NCI-H187 (cell line): ENCODE data around the gene MEAK7.
"Not testable (repeated sequence)": the region's sequence is repeated elsewhere in the genome, so short reads cannot be mapped to it uniquely, and the experiment has no call there.

Experiments
- DNase-seq, 2 experiments: peaks; one replicate each; lab custom pipeline; 2025; lab: John Stamatoyannopoulos, UW

MEAK7 gene

DNA sequence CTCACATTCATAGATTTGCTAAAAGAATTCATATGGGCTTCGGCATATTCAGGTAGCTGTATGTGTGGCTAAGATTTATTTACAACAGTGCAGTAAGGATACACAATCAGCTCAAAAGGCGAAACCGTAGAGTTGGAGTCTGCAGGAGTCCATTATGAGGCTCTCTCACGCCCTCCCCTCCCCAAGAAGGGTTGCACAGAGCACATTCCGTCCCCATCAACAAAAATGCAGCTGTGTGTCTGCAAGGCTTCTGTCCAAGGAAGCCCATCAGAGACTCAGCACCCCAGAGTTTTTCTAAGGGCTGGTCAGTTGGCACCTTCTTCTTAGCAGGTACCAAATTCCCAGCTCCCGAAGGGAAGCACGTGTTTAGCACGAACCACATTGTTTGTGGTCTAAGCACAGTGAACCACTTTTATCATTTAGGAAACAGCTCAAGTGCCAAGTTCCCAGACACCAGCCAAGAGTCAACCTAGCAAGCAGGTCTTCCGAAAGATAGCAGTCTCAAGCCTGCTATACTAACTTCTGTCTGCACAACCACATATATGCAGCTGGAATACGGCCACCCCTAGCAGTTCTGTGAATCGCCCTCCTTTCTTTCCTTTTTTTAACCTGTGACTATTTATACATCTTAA lies 28.5 kb upstream of the MEAK7 start:
- DNase-seq: no peak

DNA sequence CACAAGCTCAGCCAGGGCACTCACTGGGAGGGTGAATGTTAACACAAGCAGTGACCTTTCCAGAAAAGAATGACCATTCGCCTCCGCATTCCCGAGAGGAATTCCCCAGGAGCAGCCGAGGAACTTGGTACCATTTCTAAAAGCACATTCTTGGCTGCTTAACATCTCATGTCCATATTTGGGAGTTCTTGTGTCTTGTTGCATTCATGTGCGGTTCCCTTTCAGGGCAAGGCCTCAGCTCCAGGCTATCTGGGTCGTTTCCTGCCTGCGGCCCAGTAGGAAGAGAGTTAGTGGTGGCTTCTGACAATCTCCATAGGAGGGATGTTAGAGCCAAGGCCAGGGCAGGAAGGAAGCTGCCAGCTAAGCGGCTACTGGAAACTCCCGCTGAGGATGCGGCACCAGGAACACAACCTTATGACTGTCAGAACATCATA lies 27.8 kb upstream of the MEAK7 start:
- no peak for DNase-seq

DNA sequence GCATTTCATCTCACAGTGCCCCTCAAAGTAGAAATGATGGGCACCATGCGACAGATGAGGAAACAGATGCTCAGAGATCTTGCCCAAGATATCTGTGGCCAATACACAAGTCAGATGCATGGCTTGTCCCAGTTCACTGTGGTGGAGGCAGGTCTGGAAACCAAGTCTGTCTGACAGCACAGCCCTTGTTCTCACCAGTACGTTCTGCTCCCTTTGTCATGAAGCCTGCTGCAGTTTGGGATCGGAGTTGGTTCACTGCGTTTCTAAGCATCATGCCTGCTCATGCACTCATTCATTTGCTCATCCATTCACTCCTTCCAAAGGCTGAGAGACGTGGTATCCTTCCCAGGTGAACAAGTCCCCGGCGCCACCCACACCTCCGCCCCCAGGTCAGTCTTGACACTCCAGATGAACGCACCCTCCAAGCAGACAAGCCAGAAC lies 27.2 kb upstream of the MEAK7 start:
- peak; percentile 35 to 36 for DNase-seq

DNA sequence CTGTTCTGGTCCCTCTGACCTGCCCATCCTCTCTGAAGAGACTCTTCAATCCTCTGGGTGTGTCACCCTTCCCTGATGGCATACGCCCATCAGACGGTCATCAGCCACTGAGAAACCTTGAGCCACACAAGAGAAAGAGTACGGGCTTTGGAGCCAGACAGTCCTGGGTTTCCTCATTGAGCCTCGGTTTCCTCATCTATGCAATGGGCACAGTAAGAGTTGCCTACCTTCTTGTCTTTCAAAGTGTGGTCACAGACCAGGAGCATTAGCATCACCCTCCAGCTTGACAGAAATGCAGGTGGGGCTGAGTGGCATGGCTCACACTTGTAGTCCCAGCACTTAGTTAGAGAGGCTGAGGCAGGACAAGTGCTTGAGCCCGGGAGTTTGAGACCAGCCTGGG lies 26.1 kb upstream of the MEAK7 start:
- no peak for DNase-seq

DNA sequence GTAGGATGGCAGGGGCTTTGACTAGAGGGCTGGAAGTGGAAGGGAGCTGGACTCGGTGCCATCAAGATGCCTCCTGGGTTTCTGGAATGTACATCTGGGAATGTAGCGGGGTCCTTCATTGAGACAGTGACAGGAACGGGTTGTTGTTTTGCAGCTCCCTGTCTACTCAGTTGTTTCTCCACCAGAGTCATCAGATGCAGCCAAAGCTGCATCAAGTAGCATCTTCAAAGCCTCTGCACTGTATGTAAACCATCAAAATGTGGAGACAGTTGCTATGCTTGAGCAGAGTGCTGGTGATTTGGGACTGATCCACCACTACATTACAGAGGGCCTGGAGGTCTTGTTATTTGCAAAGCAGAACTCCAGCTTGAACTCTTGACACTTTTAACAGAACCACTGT lies 25.1 kb upstream of the MEAK7 start:
- no peak for DNase-seq

DNA sequence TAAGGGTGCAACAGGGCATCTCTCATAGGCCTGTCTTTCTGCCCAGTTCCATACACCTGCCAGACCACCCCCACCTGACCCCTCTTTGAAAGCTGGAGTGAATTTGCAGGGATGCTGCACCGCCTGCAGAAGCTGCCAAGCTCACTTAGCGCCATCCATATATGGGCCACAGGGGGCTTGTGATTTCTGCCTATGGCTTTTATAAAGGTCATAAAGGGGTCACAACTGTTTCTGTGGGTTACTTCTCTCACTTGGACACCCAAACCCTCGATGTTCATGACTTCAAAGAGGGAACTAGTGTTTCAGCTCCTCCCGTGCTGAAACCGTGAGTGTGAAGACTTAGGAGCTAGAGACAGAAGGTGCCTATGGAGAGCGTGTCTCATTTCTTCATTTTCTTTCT lies 23.9 kb upstream of the MEAK7 start:
- DNase-seq: no peak

DNA sequence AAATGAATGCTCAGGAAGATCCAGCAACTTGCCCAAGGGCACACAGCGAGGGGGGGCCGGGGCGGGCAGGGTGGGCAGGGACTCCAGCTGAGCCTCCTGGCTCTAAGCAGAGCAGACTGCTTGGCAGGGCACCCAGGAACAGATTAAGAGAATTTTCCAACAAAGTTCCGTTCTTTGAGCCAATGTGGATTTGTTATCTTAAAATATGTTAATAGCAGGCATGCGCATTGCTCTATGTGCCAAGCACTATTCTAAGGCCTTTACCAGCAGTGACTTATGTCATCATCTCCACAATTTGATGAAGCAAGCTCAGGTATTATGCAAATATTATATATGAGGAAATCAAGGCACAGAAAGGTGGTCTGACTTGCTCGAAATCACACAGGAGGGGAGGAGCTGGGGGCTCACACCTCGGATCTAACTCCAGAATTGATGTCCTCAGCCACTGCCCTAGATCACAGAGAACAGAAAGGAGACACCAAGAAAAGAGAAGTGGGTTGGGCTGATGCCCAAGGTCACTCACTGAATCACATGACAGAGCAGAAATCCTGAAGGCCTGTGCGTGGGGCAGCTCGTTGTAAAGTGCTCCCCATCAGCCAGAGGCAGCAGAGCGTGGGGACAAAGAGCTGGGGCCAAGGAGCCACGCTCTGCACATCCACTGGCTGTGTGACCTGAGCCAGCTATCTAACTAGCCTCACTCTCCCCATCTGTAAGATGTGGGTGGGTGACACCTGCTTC lies 23.2 kb upstream of the MEAK7 start:
- no peak for DNase-seq

DNA sequence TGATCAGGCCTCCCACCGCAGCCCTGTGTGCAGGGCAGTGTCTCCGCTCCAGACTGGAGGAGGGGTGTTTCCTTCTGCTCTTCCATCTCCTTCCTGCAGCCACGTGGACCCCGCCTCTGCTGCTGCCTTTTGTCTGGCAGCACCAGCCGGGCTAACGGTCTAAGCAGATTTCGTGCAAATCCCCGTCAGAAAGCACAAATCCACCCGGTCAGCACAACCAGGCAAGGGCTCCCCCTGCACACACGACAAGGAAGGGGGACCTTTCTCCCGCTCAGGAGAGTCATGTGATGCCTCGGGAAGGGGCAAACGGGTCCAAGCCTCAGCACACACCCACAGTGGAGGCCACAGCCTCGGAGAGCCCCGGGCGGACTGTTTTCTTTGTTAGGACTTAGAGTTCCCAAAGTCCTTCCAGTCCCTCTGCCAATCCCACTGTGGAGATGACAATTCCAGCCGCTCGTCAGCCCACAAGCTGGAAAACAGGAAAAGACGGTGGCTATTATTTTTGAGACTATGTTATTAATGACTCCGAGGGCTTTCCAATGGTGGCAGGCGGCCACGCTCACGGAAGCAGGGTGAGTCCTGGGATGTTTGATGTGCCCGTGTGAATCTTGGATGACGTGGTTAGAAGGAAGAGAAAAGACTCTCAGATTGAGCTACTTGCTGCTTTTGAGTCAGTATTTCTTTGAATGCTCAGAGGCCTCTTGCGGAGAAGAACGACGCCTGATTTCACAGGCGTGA lies 22.5 kb upstream of the MEAK7 start:
- no peak for DNase-seq

DNA sequence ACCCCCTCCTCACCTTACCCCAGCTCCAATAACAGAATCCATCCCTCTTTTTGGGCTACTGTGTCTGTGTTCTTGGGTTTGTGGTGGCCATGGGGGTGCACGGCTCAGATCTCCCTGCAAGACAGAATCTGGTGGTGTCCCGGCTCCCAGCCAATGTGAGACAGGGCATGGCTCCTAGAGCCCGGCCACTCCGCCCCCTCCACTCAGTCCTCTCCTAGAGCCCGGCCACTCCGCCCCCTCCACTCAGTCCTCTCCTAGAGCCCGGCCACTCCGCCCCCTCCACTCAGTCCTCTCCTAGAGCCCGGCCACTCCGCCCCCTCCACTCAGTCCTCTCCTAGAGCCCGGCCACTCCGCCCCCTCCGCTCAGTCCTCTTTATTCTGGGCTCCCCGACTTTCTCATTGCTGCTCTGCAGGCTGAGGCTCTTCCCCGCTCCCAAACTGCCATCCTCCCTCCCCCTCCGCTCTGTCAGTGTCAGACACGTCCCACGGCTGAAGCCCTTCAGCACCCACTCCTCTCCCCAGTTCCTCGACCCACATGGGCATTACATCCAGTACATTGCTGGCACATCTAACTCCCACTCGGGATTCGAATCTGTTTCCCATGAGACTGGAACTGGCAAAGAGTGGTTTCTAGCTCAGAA lies 20.6 kb upstream of the MEAK7 start:
- DNase-seq: not testable (repeated sequence)

DNA sequence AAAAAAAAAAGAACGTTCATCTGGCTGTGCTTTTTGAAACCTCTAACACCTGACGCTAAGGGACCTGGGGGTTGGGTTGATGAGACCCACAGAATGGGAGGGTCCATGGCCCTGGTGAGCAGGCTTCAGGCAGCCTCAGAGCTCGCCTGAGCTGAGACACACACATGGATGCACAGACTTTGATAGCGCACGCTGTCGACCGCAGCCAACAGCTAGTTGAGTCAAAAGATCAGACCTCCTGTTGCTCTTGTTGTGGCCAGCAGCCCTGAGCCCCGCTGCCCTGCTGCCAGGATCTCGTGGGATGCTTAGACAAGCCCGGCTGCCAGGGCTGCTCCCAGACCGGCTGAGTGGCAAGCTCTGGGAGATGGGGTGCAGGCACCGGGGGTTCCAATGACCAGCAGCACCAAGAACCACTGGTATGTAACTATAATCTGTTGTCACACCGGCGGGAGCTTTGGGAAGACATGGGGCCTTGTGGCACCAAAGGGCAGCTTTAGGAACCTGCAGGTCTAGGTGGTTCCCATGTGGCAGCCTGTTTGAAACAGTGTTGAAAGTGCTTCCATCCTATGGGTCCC lies 20.0 kb upstream of the MEAK7 start:
- no peak for DNase-seq

DNA sequence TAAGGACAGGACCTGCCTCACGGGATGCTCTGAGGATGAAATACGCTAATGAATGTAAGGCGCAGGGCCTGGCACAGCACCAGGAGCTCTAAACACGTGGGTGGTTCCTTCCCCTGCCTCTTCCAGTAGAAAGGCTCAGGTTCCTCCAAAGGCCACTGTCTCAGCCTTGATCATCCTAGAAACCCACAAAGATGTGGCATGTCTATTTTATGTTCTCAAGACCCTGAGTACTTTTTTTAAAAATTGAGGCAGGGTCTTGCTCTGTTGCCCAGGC lies 17.0 kb upstream of the MEAK7 start:
- no peak for DNase-seq

DNA sequence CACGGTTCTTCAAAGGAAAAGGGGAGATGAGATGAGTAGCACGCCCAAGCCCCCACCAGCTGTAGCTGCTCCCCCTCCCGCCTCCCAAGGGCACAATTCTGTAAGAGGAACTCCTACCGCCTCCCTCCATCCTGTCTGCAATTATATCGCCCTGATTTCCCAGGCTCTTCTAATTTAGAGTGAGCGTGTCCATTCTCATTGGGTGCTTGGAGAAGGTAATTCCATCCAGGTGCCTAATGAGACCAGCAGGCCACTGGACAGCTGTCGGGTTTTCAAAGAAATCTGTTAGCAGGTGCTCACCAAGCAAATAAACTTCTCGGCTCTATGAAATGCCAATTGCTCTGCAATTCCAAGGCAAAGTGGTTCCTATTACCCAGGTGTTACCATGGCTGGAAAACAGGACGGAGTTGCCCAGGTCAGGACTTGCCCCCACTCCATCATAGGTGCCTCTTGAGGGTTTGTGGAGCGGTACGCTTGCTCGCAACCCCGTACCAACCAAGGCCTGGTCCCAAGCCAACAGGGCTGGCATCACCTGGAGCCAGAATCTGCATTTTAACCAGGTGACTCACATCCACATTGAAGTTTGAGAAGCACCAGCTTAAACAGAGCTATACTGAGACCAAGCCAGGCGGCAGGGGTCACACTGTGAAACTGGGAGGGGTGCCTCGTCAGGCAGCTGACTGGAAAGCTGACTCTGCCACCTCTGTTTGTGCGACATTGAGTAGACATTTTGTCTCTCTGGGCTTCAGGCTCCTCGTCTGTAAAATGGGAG lies 16.5 kb upstream of the MEAK7 start:
- DNase-seq: peak; percentile 87 to 93

DNA sequence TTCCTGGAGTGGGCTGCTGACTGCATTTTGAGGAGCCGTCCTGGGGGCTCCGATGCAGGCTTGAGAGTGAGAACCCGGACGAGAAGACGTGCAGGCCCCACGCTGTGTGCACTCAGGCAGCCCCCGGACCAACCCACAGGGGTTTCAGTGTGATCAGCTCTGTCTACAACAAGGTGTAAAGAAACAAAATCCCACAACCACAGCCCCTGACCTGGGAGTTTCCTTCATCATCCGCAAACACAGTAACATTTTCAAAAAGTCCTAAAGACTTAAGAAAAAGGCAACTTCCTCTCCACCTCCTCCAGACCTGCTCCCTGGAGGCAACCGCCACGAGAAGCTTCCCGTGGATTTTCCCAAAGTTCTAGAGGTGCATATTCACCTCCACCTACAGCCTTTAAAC lies 15.4 kb upstream of the MEAK7 start:
- no peak for DNase-seq

DNA sequence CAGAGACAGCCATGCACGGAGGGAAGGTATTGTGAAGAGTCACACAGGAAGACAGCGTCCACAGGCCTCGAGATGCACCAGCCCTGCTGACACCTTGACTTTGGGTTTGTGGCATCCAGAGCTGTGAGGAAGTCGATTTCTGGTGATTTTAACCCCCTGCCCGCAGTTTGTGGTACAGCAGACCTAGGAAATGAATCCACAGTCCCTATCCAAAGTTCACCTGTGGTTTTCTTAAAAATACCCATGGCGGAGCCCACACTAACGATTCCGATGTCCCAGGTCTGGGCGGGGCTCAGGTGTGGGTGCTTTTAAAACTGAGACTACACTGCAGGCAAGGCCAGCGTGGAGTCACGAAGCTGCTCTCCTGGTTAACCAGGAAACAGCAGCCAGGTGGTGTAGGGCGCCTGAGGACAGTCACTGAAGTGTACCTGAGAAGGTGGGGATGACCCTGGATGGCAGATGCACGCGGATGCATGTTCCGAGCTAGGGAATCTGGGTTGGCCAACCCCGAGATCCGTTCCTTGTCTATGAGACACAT lies 14.4 kb upstream of the MEAK7 start:
- peak; percentile 13 to 55 for DNase-seq

DNA sequence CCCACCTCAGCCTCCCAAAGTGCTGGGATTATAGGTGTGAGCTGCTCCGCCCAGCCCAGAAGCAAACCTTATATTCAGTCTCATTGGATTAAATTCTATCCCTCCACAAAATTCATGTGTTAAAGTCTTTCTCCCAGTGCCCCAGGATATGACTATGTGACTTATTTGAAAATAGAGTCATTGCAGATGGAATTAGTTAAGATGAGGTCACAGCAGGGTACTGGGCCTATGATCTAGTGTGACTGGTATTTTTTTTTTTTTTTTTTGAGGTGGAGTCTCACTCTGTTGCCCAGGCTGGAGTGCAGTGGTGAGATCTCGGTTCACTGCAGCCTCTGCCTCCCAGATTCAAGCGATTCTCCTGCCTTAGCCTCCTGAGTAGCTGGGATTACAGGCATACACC lies 13.8 kb upstream of the MEAK7 start:
- DNase-seq: not testable (repeated sequence)

DNA sequence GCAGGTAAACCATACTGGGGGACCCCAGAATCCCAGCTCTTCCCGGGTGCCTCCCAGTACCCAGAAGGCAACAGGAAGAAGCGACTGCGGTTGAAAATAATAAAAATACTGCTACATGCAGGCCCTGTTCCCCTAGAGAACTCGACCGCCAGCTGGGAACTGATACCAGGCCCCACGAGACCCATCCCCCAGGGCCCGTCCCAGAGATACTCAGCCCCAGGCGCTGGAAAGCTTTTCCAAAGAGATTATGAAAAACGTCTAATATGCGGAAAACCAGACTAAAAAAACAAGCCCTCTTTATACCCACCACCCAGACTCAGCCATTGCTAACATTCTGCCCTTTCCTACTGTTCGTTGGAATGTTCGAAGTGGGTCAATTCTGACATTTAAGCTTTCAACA lies 12.9 kb upstream of the MEAK7 start:
- no peak for DNase-seq

DNA sequence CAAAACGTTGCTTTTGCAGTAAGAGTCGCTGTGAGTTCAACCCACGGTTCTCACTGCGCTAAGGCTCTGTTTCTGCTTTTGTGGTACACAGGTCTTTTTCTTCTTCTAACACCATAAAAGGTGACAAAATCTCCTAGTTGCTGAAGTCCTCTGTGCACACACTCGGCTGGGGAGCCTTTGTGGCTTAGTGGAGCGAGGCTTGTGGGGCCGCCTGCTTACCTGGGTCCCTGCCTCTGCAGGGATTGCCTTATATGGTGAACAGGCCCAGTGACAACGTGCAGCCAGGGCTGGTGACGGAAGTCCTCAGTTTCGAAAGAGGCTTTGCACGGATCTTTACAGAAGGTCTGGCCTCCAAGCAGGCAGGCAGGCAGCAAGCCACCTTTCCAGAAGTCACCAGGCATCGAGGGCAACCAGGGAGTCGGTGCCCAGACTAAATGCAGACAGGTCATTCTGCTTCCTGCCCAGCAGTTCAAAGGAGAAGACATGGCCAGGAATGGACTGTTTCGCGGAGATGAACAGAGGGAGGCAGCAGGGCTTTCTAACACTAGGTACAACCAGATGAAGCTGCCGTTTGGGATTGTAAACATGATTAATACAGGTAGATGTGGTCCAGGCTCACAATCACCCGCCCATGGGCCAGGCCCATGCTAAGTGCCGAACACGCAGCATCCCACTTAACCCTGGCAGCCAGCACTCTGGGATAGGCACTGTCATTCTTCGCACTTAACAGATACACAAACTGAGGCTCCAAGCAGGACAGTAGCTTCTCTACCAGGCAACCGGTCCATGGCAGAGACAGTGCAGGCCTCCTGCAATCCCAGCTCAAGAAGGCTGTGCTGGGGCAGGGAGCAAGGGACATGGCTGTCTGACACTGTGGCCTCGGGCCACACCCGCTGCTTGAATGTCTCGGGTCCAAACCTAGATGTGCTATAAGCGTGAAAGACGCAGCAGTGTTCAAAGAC lies 10.7 kb upstream of the MEAK7 start:
- DNase-seq: peak; percentile 11 to 18

DNA sequence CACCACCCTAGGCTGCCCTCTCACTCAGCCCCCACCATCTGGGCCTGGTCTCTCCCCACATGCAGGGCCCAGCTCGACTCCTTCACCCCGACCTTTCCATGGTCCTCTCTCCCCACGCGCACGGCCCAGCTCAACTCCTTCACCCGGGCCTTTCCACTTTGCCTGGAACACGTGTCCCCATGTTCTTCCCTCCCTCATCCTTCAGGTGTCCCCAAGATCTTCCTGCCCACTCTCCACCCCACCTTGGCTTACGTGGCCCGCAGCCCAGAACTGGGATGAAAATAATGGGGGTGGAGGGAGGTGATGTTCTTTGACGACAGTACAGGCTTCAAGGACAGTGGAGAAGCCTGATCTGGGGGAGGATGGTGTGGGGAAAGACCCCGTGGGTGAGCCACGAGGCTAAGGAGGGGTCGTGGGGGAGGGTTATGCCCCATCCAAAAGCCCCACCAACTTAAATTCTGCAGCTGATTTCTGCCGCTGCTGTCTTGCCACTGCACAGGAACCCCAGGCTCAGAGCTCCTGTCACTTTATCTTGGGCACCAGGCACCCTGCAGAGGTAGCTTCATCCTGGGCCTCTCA lies 9.9 kb upstream of the MEAK7 start:
- DNase-seq: no peak

DNA sequence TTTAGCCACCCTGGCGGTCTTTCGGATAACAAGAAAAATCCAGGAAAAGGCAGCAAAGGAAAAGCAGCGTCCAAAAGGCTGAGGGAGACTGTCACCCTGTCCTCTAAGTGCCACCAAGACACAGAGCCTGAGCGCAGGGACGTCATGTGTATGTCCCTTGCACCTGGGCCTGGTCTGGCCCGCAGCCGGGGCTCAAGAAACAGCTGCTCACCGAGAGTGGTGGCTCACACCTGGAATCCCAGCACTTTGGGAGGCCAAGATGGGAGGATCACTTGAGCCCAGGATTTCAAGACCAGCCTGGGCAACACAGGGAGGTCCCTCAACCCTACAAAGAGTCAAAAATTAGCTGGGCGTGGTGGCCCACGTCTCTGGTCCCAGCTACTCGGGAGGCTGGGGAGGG lies 9.2 kb upstream of the MEAK7 start:
- DNase-seq: no peak

DNA sequence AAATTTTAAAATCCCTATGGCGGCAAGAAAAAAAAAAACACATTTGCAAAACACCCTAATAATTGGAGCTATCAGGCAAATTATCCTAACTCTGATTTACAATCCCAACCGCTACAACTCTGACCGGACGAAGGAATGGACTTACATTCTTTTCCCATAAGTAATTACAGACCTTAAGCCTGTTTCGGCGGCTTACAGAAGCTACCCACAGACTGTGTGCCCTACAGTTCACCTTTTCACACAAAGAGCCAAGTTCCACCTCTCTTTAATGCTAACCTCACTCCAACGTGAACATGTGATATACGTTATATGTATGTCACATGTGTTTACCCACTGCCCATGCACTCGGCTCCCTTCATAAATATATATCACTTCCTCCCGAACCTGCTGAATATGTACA lies 8.7 kb upstream of the MEAK7 start:
- DNase-seq: no peak
